H9 (cell line): Measurements from ENCODE around the gene PIAS1. TPM values are rescaled to one million over a fixed set of nuclear protein-coding genes. Genes with fewer than 3 reads are reported as not detected.
A peak's percentile ranks its signal among the peaks of the same experiment; 100 is the strongest.

Experiments
- DNase-seq: peaks from one replicate; pipeline ENCODE4 v3.0.0-alpha.2; 2017
- H2AFZ ChIP-seq: one replicate; pipeline ENCODE4 v1.6.1; 2013; ENCODE audit warnings: mild to moderate bottlenecking, low read length, control low read depth, moderate library complexity
- H2AK5ac ChIP-seq: 2 replicates; pipeline ENCODE4 v1.6.1; 2013; ENCODE audit warnings: low read length, control low read depth, mixed read lengths; ENCODE audit not compliant: insufficient read length
- H2BK120ac ChIP-seq: one replicate; pipeline ENCODE4 v1.6.1; 2013; ENCODE audit warnings: low read depth, mild to moderate bottlenecking, low read length, control low read depth, inconsistent platforms; ENCODE audit not compliant: poor library complexity, severe bottlenecking
- H2BK12ac ChIP-seq: 2 replicates; pipeline ENCODE4 v1.6.1; 2013; ENCODE audit warnings: low read length, control low read depth, mixed read lengths, low read depth; ENCODE audit not compliant: insufficient read length
- H2BK15ac ChIP-seq: 2 replicates; pipeline ENCODE4 v1.6.1; 2013; ENCODE audit warnings: low read depth, low read length, control low read depth
- H2BK20ac ChIP-seq: one replicate; pipeline ENCODE4 v1.6.1; 2013; ENCODE audit warnings: low read depth, mild to moderate bottlenecking, low read length, control low read depth, inconsistent platforms; ENCODE audit not compliant: poor library complexity, severe bottlenecking
- H2BK5ac ChIP-seq: 2 replicates; pipeline ENCODE4 v1.6.1; 2013; ENCODE audit warnings: low read length, control low read depth, mixed read lengths; ENCODE audit not compliant: insufficient read length
- H3K14ac ChIP-seq: 2 replicates; pipeline ENCODE4 v1.6.1; 2013; ENCODE audit warnings: low read length, control low read depth; ENCODE audit not compliant: insufficient read depth
- H3K18ac ChIP-seq: 2 replicates; pipeline ENCODE4 v1.6.1; 2013; ENCODE audit warnings: low read depth, mild to moderate bottlenecking, mixed read lengths, low read length, control low read depth; ENCODE audit not compliant: insufficient read length
- H3K23ac ChIP-seq: 2 replicates; pipeline ENCODE4 v1.6.1; 2013; ENCODE audit warnings: low read length, control low read depth, mixed read lengths, low read depth; ENCODE audit not compliant: insufficient read length
- H3K23me2 ChIP-seq: 2 replicates; pipeline ENCODE4 v1.6.1; 2013; ENCODE audit warnings: low read depth, mild to moderate bottlenecking, mixed read lengths, low read length, control low read depth; ENCODE audit not compliant: insufficient read length, poor library complexity, severe bottlenecking
- H3K27ac ChIP-seq: 2 replicates; pipeline ENCODE4 v1.5.1; 2013; ENCODE audit warnings: low read length, control low read depth, mixed read lengths, low read depth; ENCODE audit not compliant: insufficient read length
- H3K27me3 ChIP-seq: 2 replicates; pipeline ENCODE4 v1.6.1; 2013; ENCODE audit warnings: low read length, control low read depth, inconsistent platforms; ENCODE audit not compliant: insufficient read depth
- H3K4ac ChIP-seq: 2 replicates; pipeline ENCODE4 v1.6.1; 2013; ENCODE audit warnings: low read depth, mild to moderate bottlenecking, control low read depth, inconsistent platforms, low read length, moderate library complexity
- H3K4me1 ChIP-seq: 2 replicates; pipeline ENCODE4 v1.6.1; 2013; ENCODE audit warnings: low read length, control low read depth, inconsistent platforms; ENCODE audit not compliant: insufficient read depth
- H3K4me2 ChIP-seq: 2 replicates; pipeline ENCODE4 v1.6.1; 2013; ENCODE audit warnings: low read length, control low read depth, mixed read lengths; ENCODE audit not compliant: insufficient read length, insufficient read depth
- H3K56ac ChIP-seq: 2 replicates; pipeline ENCODE4 v1.6.1; 2013; ENCODE audit warnings: low read depth, mild to moderate bottlenecking, mixed read lengths, low read length, control low read depth; ENCODE audit not compliant: insufficient read length
- H3K79me1 ChIP-seq: 2 replicates; pipeline ENCODE4 v1.6.1; 2013; ENCODE audit warnings: low read depth, mild to moderate bottlenecking, moderate library complexity, low read length, control low read depth, inconsistent platforms; ENCODE audit not compliant: insufficient read depth, poor library complexity, severe bottlenecking
- H3K79me2 ChIP-seq: 2 replicates; pipeline ENCODE4 v1.6.1; 2013; ENCODE audit warnings: low read length, control low read depth, inconsistent platforms; ENCODE audit not compliant: insufficient read depth
- H3K9ac ChIP-seq: 2 replicates; pipeline ENCODE4 v1.6.1; 2013; ENCODE audit warnings: low read length, control low read depth, mixed read lengths; ENCODE audit not compliant: insufficient read length; ENCODE audit errors: extremely low read depth
- H3K9me3 ChIP-seq: one replicate; pipeline ENCODE4 v1.6.1; 2013; ENCODE audit warnings: low read depth, low read length, inconsistent platforms; ENCODE audit not compliant: control insufficient read depth
- H3T11ph ChIP-seq: one replicate; pipeline ENCODE4 v1.6.1; 2013; ENCODE audit warnings: mild to moderate bottlenecking, low read length, control low read depth, inconsistent platforms
- H4K20me1 ChIP-seq: one replicate; pipeline ENCODE4 v1.6.1; 2013; ENCODE audit not compliant: control insufficient read depth, insufficient read length, insufficient read depth
- H4K5ac ChIP-seq: 2 replicates; pipeline ENCODE4 v1.6.1; 2013; ENCODE audit warnings: low read depth, mild to moderate bottlenecking, mixed read lengths, low read length, control low read depth; ENCODE audit not compliant: insufficient read length
- H4K8ac ChIP-seq: replicated peaks from 2 replicates; pipeline ENCODE4 v1.6.1; 2013; ENCODE audit warnings: low read length, control low read depth, mixed read lengths, low read depth; ENCODE audit not compliant: insufficient read length
- H4K91ac ChIP-seq: 2 replicates; pipeline ENCODE4 v1.6.1; 2013; ENCODE audit warnings: low read depth, mild to moderate bottlenecking, moderate library complexity, mixed read lengths, low read length, control low read depth; ENCODE audit not compliant: insufficient read length
- H3K27ac Mint-ChIP-seq, 3 experiments: 2 replicates in 2 of 3; 3 replicates in 1 of 3; pipeline ENCODE4 v1.8.0; 2020 to 2021; ENCODE audit warnings: mixed read lengths in 3 of 3, mild to moderate bottlenecking in 1 of 3, moderate library complexity in 1 of 3
- H3K27me3 Mint-ChIP-seq: 2 replicates; pipeline ENCODE4 v1.8.0; 2021; ENCODE audit warnings: low read depth, mild to moderate bottlenecking, moderate library complexity, mixed read lengths
- H3K36me3 Mint-ChIP-seq, 3 experiments: 2 replicates in 2 of 3; 3 replicates in 1 of 3; pipeline ENCODE4 v1.8.0; 2020 to 2021; ENCODE audit warnings: low read depth in 3 of 3, mixed read lengths in 3 of 3; ENCODE audit not compliant: insufficient read depth in 1 of 3
- H3K4me1 Mint-ChIP-seq, 2 experiments: 2 replicates each; pipeline ENCODE4 v1.8.0; 2020; ENCODE audit warnings: mixed read lengths in 2 of 2
- H3K4me3 Mint-ChIP-seq, 2 experiments: 2 replicates in 1 of 2; 3 replicates in 1 of 2; pipeline ENCODE4 v1.8.0; 2020 to 2021; ENCODE audit warnings: mild to moderate bottlenecking in 2 of 2, mixed read lengths in 2 of 2, moderate library complexity in 1 of 2
- H3K9me3 Mint-ChIP-seq, 2 experiments: 2 replicates in 1 of 2; 3 replicates in 1 of 2; pipeline ENCODE4 v1.8.0; 2020; ENCODE audit warnings: mild to moderate bottlenecking in 2 of 2, mixed read lengths in 2 of 2, moderate library complexity in 1 of 2
- WGBS: extraction: QIAGEN DNeasy Blood & Tissue Kit; methylation state at CpG from one replicate; pipeline ENCODE4 v1.1.7; 2013; ENCODE audit warnings: missing lambda C conversion rate, low lambda C conversion rate, mixed read lengths; ENCODE audit not compliant: insufficient read length; ENCODE audit errors: extremely low coverage; 5-methylcytosine and 5-hydroxymethylcytosine counted together
- total RNA-seq: library from RNA; stranded (reverse); gene quantifications from 2 replicates; pipeline ENCODE4 v1.2.1, GENCODE V29; 2021
- TF ChIP-seq, protein P1 (sequence below): fragments of 200-600 bp; sonication (generic); conservative IDR thresholded peaks from 3 replicates; pipeline ENCODE4 v1.8.0; 2021; ENCODE audit warnings: antibody characterized with exemption, mild to moderate bottlenecking

The PIAS1 gene
- total RNA-seq, 1 experiment from 2014 or later, result 31.1 TPM

DNA sequence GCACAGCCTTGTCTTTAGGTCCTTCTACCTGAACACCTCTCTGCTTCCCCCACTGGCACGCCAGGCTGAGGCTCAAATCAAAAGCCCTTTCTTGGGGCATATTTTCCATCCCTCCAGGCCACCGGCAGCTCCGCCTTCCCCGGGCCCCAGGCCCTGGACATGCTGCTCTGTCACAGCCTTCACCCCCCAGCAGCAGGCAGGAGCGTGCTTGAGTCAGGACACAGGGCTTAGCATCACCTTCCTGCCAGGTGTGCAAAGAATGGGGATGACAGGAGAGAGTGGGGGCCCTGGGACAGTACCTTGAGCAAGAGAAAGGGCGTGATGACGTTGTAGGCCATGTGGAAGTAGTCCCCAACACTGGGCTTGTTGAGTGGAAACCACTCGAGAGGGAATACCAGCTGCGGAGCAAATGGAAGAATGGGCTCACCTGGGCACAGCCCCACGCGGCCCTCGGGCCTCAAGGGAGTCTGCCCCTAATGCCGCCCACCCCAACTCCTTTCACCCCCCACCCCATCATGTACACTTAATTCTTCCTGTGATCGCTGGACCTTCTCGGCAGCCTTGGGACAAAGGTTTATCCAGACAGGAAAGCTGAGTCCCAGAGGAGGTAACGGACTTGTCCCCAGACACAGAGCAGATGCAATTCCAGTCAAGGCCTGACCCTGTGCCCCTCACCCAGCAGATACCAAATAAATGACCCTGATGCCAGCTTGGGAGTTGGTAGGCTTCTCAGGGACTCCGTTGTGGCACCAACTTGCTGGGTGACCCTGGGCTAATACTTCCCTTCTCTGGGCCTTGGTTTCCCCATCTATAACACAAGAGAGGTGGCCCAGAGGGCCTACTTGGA lies 160.1 kb downstream of the PIAS1 start:
- no peaks in the 10 kb centered on the region for H3K4me1 ChIP-seq
- no peak overlapping the region for H3K4me2 ChIP-seq
- H3K14ac ChIP-seq, result no peak overlapping the region
- no peak overlapping the region for H2AFZ ChIP-seq
- H3K9me3 Mint-ChIP-seq, result no peaks in the 10 kb centered on the region
- no peak overlapping the region for H4K5ac ChIP-seq
- H3K27me3 Mint-ChIP-seq, result no peaks in the 10 kb centered on the region; the same call in 1 of the 2 replicates
- H2AK5ac ChIP-seq, result no peak overlapping the region
- peak overlapping the region in 2 of 3 experiments; percentile 22 to 28; a peak in 5 of 7 replicates for H3K27ac Mint-ChIP-seq
- no peak overlapping the region for H3K9ac ChIP-seq
- H3K9me3 ChIP-seq, result no peaks in the 10 kb centered on the region
- no peak overlapping the region for H3K4ac ChIP-seq
- no peak overlapping the region for H2BK120ac ChIP-seq
- no peak overlapping the region for H3K4me3 Mint-ChIP-seq
- no peak overlapping the region for H3K18ac ChIP-seq
- H4K91ac ChIP-seq, result no peak overlapping the region
- no peak overlapping the region for H3K23ac ChIP-seq
- H3K27me3 ChIP-seq, result no peaks in the 10 kb centered on the region
- no peak overlapping the region for H3K56ac ChIP-seq
- no peaks in the 10 kb centered on the region for H3K23me2 ChIP-seq
- no peak overlapping the region for H2BK20ac ChIP-seq
- no peak overlapping the region for H2BK15ac ChIP-seq
- H3K79me1 ChIP-seq, result peaks cover 19% of the 10 kb centered on the region
- TF ChIP-seq, protein P1, sequence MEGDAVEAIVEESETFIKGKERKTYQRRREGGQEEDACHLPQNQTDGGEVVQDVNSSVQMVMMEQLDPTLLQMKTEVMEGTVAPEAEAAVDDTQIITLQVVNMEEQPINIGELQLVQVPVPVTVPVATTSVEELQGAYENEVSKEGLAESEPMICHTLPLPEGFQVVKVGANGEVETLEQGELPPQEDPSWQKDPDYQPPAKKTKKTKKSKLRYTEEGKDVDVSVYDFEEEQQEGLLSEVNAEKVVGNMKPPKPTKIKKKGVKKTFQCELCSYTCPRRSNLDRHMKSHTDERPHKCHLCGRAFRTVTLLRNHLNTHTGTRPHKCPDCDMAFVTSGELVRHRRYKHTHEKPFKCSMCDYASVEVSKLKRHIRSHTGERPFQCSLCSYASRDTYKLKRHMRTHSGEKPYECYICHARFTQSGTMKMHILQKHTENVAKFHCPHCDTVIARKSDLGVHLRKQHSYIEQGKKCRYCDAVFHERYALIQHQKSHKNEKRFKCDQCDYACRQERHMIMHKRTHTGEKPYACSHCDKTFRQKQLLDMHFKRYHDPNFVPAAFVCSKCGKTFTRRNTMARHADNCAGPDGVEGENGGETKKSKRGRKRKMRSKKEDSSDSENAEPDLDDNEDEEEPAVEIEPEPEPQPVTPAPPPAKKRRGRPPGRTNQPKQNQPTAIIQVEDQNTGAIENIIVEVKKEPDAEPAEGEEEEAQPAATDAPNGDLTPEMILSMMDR, result no peak
- peaks cover 12 to 37% (median 35%) of the 10 kb centered on the region in 3 experiments; a peak in 6 of 7 replicates for H3K36me3 Mint-ChIP-seq
- H3K27ac ChIP-seq, result no peak overlapping the region
- H2BK12ac ChIP-seq, result no peak overlapping the region
- H3K4me1 Mint-ChIP-seq, result peaks cover 2 to 15% of the 10 kb centered on the region in 2 experiments; a peak in 3 of 4 replicates
- peaks cover 2% of the 10 kb centered on the region for H4K20me1 ChIP-seq
- H4K8ac ChIP-seq, result no peak overlapping the region
- no CpG with 5 or more reads among the region's 17 CpGs for WGBS
- H3K79me2 ChIP-seq, result peaks cover 4% of the 10 kb centered on the region; the same call in 1 of the 2 replicates
- H2BK5ac ChIP-seq, result no peak overlapping the region
- DNase-seq, result peak; percentile 17
- no peak overlapping the region for H3T11ph ChIP-seq
